HL-60 (cell line): ENCODE data around the gene NPIPA2.
"Not testable (repeated sequence)": the region's sequence is repeated elsewhere in the genome, so short reads cannot be mapped to it uniquely, and the experiment has no call there.

ENCODE experiments used
- GABPA ChIP-seq: IDR thresholded peaks from 2 replicates; pipeline ENCODE4 v1.6.1; 2012; ENCODE audit warnings: low read depth
- POLR2AphosphoS5 ChIP-seq: IDR thresholded peaks from 2 replicates; pipeline ENCODE4 v1.6.1; 2012; ENCODE audit warnings: low read depth
- TF ChIP-seq, protein P1 (sequence below): IDR thresholded peaks from one replicate; pipeline ENCODE4 v1.5.1; 2011; ENCODE audit warnings: low read length, control low read depth, inconsistent platforms; ENCODE audit not compliant: insufficient read depth
- TF ChIP-seq, protein P2 (sequence below): IDR thresholded peaks from 2 replicates; pipeline ENCODE4 v1.6.1; 2012; ENCODE audit warnings: low read depth; ENCODE audit not compliant: insufficient replicate concordance

DNA sequence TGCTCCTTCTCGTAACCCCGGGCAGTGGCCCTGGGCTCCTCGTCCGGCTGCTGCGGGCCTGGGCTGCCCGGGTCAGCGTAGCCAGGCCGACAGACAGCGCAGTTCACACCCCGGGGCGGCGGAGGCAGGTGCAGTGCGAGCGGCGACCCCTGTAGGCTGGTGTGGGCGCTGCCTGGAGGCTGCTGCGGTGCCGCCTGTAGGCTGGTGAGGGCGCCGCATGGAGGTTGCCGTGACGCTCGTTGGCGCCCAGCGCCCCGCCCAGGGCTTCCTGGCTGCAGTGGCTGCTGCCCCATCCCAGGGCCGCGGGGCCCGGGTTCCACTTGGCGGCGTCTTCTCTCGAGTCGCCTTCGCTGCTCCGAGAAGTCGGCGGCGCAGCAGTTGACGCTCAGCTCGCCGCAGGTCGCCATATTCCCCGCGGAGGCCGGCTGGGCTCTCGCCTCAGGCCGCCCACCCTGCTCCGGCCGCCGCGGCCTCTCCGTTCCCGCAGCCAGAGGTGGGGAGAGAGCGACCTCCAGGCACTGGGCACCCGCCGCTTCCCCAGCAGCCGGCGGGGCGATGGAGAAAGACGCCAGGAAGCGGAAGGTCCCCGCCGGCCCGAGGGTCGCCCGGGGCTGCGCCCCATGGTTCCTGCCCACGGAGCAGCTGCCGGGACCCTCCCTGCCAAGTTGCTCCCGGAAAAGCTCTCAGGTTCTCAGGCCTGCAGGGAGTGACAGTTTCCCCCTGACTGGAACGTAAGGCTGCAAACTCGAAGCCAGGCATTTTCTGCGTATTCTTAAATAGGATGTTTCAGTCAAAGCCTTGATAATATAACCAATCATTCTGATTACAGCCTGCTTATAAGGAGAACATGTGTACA is at the start of gene NPIPA2:
- TF ChIP-seq, protein P1, sequence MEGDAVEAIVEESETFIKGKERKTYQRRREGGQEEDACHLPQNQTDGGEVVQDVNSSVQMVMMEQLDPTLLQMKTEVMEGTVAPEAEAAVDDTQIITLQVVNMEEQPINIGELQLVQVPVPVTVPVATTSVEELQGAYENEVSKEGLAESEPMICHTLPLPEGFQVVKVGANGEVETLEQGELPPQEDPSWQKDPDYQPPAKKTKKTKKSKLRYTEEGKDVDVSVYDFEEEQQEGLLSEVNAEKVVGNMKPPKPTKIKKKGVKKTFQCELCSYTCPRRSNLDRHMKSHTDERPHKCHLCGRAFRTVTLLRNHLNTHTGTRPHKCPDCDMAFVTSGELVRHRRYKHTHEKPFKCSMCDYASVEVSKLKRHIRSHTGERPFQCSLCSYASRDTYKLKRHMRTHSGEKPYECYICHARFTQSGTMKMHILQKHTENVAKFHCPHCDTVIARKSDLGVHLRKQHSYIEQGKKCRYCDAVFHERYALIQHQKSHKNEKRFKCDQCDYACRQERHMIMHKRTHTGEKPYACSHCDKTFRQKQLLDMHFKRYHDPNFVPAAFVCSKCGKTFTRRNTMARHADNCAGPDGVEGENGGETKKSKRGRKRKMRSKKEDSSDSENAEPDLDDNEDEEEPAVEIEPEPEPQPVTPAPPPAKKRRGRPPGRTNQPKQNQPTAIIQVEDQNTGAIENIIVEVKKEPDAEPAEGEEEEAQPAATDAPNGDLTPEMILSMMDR, result not testable (repeated sequence)
- TF ChIP-seq POLR2AphosphoS5, GABPA: not testable (repeated sequence)
- TF ChIP-seq, protein P2, sequence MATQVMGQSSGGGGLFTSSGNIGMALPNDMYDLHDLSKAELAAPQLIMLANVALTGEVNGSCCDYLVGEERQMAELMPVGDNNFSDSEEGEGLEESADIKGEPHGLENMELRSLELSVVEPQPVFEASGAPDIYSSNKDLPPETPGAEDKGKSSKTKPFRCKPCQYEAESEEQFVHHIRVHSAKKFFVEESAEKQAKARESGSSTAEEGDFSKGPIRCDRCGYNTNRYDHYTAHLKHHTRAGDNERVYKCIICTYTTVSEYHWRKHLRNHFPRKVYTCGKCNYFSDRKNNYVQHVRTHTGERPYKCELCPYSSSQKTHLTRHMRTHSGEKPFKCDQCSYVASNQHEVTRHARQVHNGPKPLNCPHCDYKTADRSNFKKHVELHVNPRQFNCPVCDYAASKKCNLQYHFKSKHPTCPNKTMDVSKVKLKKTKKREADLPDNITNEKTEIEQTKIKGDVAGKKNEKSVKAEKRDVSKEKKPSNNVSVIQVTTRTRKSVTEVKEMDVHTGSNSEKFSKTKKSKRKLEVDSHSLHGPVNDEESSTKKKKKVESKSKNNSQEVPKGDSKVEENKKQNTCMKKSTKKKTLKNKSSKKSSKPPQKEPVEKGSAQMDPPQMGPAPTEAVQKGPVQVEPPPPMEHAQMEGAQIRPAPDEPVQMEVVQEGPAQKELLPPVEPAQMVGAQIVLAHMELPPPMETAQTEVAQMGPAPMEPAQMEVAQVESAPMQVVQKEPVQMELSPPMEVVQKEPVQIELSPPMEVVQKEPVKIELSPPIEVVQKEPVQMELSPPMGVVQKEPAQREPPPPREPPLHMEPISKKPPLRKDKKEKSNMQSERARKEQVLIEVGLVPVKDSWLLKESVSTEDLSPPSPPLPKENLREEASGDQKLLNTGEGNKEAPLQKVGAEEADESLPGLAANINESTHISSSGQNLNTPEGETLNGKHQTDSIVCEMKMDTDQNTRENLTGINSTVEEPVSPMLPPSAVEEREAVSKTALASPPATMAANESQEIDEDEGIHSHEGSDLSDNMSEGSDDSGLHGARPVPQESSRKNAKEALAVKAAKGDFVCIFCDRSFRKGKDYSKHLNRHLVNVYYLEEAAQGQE, result not testable (repeated sequence)
